Measurements from ENCODE around the gene CYB561D2. TPM values are rescaled to one million over a fixed set of nuclear protein-coding genes. Genes with fewer than 3 reads are reported as not detected.

The CYB561D2 gene
- total RNA-seq, 1 donor from 2014 or later = 31.4 TPM

DNA sequence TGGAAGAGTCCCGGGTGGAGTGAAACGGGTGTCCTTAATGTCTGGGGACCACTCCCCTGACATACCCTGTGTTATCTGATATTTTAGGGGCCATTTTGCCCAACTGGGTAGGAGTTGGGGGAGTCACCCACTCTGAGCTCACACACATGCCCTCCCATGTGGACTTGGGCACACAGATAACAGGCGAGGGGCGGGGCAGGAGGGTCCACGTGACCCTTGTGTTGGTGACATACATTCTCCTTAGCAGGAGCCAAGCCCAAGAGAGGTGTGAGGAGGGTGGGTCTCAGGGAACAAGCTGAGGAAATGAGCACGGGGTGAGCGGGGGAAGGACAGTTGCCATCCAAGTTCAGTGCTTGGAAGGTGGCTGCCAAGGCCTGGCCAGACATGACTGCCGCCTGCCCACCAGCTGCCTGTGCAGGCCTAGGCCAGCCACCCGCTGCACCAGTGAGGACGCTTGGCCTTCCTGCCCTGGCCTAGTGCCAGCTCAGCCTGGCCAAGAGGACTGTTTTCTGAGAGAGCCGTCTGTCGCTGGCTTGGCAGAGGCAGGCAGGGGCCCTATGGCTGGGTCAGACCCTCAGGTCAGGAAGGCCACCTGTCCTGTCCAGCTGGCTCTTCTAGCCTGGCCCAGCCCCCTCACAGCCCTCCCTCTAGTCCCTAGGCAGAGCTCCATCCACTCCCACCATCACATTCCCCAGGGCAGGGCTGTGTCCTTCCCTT is 40.0 kb downstream of the CYB561D2 start:
- DNase-seq (ENCODE audit: low read depth) = no peak

DNA sequence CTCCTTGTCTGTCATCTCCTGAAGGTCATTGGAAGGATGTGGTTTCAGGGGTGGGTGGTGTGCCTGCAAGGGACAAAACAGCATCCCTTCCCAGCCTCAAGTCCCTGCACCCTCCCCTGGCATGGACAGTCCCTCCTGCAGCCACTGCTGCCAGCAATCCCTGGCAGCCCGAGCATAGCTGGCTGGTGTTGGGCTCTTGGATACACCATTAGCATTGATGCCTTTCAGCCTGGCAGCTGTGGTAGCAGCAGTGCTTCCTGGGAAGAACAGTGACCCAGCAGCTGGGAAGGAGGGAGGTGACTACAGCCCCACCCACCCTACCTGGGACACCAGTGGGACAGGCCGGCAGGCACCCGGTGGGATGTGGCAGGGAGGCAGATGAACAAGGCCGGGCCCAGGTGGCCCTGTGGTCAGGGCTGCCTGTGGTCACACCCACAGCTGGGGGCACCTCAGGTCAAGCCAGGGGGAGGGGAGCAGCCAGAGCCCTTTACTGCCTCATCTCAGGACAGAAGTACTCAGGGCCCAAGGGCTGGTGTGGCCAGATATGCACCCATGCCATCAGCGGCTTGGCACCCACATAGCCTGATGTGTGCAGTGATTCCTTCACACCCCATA is 41.5 kb downstream of the CYB561D2 start:
- no peak for DNase-seq (ENCODE audit: low read depth)

DNA sequence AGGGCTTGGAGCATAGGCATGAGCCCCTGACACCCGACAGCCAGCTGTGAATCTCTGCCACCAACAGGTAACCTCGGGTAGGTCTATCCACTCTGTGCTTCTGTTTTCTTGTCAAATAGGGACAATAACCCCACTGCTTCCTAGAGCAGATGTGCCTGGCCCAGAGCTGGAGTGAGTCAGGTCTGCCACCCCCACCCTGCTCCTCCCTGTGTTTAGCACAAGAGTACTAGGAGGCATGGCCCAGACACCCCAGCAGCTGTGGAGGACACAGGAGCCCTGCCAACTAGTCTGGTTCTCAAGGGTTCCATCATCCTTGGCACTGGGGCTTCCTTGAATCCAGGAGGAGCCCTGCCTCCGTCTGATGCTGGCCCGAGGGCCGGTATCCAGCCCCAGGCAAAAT is 42.4 kb downstream of the CYB561D2 start:
- DNase-seq (ENCODE audit: low read depth) = no peak

DNA sequence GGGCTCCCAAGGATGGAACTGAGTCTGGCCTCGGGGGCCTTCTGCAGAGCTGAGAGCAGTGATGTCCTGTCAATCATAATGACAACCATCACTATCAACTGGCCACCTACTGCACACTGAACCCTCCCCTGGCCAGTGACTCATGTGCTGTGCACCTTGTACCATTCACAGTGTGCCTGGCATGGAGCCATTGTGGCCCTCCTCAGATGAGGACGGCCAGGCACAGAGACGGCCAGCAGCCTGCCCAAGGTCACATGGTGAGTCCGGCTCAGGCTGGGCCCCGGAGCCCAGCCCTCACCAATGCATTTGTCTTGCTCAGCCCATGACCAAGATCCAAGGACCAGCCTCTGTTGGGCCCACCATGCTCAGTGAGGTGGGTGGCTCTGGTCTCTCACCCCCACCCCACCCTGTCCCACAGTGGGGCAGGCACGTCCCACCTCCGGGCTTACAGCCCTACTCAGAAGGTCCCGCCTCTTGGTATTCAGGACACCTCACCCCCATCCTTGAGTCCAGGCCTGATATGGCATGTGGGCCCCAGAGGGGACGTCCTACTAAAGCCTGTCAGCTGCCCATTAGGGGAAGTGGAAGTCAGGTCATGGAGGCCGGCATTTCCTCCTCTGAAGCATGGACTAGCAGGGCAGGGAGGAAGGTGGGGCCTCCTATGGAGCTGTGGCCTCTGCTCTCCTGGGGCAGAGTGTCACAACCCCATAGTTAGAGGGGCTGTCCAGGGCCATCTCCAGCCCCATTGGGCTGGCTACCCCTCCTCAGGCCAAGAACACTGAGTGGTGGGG is 44.6 kb downstream of the CYB561D2 start:
- no peak for DNase-seq (ENCODE audit: low read depth)

DNA sequence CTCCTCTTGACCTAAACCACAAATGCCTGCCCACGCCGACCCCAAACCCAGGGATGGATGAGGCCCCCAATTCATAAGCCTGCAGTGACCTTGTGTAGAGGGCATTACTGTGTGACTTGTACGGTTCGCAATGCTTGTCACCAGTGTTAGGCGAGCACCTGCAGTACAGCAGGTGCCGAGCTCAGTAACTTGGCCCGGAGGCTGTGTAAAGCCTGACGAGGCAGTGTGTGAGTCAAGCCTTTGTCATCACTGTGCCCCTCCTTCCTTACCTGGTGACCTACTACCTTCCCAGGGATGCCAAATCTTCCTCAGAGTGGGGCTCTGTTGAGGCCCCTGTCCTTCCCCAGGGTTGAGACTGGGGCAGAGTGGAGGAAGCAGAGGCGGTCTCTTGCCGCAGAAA is 45.8 kb downstream of the CYB561D2 start:
- peak; percentile 20 for DNase-seq (ENCODE audit: low read depth)

DNA sequence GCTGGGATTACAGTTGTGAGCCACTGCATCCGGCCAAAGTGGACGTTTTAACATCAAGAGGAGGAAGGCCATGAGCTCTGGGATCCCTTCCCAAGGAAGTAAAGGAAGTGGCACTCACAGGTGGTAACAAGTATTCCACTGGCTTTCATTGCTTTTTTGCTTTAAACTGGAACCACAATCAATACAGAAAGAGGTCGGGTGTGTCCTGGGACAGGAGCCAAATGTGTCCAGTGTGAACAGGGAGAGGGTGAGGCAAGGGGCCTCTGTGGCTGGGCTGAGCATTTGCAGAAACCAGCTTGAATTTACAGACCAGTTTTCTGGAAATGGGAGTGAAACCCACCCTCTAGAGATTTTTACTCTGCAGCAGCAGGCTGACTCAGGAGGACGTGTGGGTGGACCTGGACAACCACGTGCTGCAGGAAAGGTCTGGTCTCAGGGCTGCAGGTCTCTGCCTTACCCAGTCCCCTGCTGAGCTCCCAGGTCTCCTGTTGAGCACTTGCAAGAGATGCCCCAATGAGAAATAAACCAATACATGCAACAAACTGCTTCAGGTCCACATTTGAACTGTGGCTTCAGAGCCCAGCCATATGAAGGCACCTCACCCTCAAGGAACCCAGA is 51.4 kb downstream of the CYB561D2 start:
- no peak for DNase-seq (ENCODE audit: low read depth)

Other genes starting within 250 kb of the CYB561D2 start
- 10.2 and 33.5 TPM in 2 replicates for gene SEMA3F, start 195.5 kb upstream of the CYB561D2 start, total RNA-seq
- 0.05 TPM in 1 of 2 replicates, not detected in the other for gene GNAT1, start 159.3 kb upstream of the CYB561D2 start, total RNA-seq
- gene SLC38A3, start 145.6 kb upstream of the CYB561D2 start, total RNA-seq = 1.8 TPM in 1 of 2 replicates, not detected in the other
- gene GNAI2, start 114.7 kb upstream of the CYB561D2 start, total RNA-seq = 217 and 300 TPM in 2 replicates
- 7.8 and 27.0 TPM in 2 replicates for gene SEMA3B, start 81.7 kb upstream of the CYB561D2 start, total RNA-seq
- gene LSMEM2, start 71.8 kb upstream of the CYB561D2 start, total RNA-seq = not detected in 2 replicates
- 28.8 and 57.8 TPM in 2 replicates for gene IFRD2, start 58.4 kb upstream of the CYB561D2 start, total RNA-seq
- 13.5 and 15.1 TPM in 2 replicates for gene HYAL3, start 51.5 kb upstream of the CYB561D2 start, total RNA-seq
- gene NAA80, start 51.5 kb upstream of the CYB561D2 start, total RNA-seq = 2.8 and 6.4 TPM in 2 replicates
- gene HYAL1, start 47.3 kb upstream of the CYB561D2 start, total RNA-seq = 7.3 and 22.8 TPM in 2 replicates
- gene HYAL2, start 28.1 kb upstream of the CYB561D2 start, total RNA-seq = 82.3 and 127 TPM in 2 replicates
- gene TUSC2, start 22.6 kb upstream of the CYB561D2 start, total RNA-seq = 16.0 and 21.2 TPM in 2 replicates
- 14.4 and 17.8 TPM in 2 replicates for gene RASSF1, start 10.0 kb upstream of the CYB561D2 start, total RNA-seq
- gene ZMYND10, start 5.1 kb upstream of the CYB561D2 start, total RNA-seq = 0.35 and 4.7 TPM in 2 replicates
- 17.1 and 24.5 TPM in 2 replicates for gene NPRL2, start 87 bp upstream of the CYB561D2 start, total RNA-seq
- gene TMEM115, start 8.7 kb downstream of the CYB561D2 start, total RNA-seq = 32.1 and 64.8 TPM in 2 replicates
- 0.17 and 0.55 TPM in 2 replicates for gene CACNA2D2, start 152.8 kb downstream of the CYB561D2 start, total RNA-seq
- 7.3 and 11.1 TPM in 2 replicates for gene C3orf18, start 216.9 kb downstream of the CYB561D2 start, total RNA-seq
- 14.2 and 27.6 TPM in 2 replicates for gene HEMK1, start 218.7 kb downstream of the CYB561D2 start, total RNA-seq